GM19351 (cell line): ENCODE results near the gene KLF6.
A peak's percentile ranks its signal among the peaks of the same experiment; 100 is the strongest.

Source experiments
- ATAC-seq: cut with Tn5 transposase; IDR thresholded peaks from one replicate; pipeline ENCODE4 v1.9.1; 2021; ENCODE audit warnings: mild to moderate bottlenecking, moderate library complexity; ENCODE audit not compliant: unreplicated experiment

Gene KLF6

GRCh38 chr10:3784510-3785250 lies at the start of gene KLF6:
KLF6 (minus strand) TSS chr10:3785209; CDS start chr10:3785014, 195 bp downstream.
- peak; percentile 0 for ATAC-seq

GRCh38 chr10:3834404-3834803 lies 49.4 kb upstream of the KLF6 start:
- ATAC-seq = no peak

- ATAC-seq = no peak
Measured at GRCh38 chr10:3833046-3833445, 48.0 kb upstream of the KLF6 start.

GRCh38 chr10:3832022-3832786 lies 47.2 kb upstream of the KLF6 start:
- ATAC-seq = peak; percentile 50

GRCh38 chr10:3831608-3832007 lies 46.6 kb upstream of the KLF6 start:
- no peak for ATAC-seq

GRCh38 chr10:3830946-3831345 lies 45.9 kb upstream of the KLF6 start:
- no peak for ATAC-seq

GRCh38 chr10:3829156-3830050 lies 44.4 kb upstream of the KLF6 start:
- ATAC-seq = no peak

GRCh38 chr10:3828404-3829155 lies 43.6 kb upstream of the KLF6 start:
- ATAC-seq = peak; percentile 55

GRCh38 chr10:3827768-3828403 lies 42.9 kb upstream of the KLF6 start:
- no peak for ATAC-seq

GRCh38 chr10:3827266-3827665 lies 42.3 kb upstream of the KLF6 start:
- ATAC-seq = no peak

- no peak for ATAC-seq
Measured at GRCh38 chr10:3825862-3826351, 40.9 kb upstream of the KLF6 start.

- ATAC-seq = no peak
Measured at GRCh38 chr10:3825244-3825643, 40.2 kb upstream of the KLF6 start.

- ATAC-seq = no peak
Measured at GRCh38 chr10:3822541-3823330, 37.7 kb upstream of the KLF6 start.

- no peak for ATAC-seq
Measured at GRCh38 chr10:3820255-3820654, 35.2 kb upstream of the KLF6 start.

- ATAC-seq = no peak
Measured at GRCh38 chr10:3816995-3817394, 32.0 kb upstream of the KLF6 start.

GRCh38 chr10:3814838-3815220 lies 29.8 kb upstream of the KLF6 start:
- no peak for ATAC-seq

GRCh38 chr10:3813986-3814837 lies 29.2 kb upstream of the KLF6 start:
- no peak for ATAC-seq

- no peak for ATAC-seq
Measured at GRCh38 chr10:3813267-3813666, 28.3 kb upstream of the KLF6 start.
